ENCODE data around the gene HELQ.
A peak's percentile ranks its signal among the peaks of the same experiment; 100 is the strongest.
"Not testable (repeated sequence)": the region's sequence is repeated elsewhere in the genome, so short reads cannot be mapped to it uniquely, and the experiment has no call there.

The HELQ gene, protein sequence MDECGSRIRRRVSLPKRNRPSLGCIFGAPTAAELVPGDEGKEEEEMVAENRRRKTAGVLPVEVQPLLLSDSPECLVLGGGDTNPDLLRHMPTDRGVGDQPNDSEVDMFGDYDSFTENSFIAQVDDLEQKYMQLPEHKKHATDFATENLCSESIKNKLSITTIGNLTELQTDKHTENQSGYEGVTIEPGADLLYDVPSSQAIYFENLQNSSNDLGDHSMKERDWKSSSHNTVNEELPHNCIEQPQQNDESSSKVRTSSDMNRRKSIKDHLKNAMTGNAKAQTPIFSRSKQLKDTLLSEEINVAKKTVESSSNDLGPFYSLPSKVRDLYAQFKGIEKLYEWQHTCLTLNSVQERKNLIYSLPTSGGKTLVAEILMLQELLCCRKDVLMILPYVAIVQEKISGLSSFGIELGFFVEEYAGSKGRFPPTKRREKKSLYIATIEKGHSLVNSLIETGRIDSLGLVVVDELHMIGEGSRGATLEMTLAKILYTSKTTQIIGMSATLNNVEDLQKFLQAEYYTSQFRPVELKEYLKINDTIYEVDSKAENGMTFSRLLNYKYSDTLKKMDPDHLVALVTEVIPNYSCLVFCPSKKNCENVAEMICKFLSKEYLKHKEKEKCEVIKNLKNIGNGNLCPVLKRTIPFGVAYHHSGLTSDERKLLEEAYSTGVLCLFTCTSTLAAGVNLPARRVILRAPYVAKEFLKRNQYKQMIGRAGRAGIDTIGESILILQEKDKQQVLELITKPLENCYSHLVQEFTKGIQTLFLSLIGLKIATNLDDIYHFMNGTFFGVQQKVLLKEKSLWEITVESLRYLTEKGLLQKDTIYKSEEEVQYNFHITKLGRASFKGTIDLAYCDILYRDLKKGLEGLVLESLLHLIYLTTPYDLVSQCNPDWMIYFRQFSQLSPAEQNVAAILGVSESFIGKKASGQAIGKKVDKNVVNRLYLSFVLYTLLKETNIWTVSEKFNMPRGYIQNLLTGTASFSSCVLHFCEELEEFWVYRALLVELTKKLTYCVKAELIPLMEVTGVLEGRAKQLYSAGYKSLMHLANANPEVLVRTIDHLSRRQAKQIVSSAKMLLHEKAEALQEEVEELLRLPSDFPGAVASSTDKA

DNA sequence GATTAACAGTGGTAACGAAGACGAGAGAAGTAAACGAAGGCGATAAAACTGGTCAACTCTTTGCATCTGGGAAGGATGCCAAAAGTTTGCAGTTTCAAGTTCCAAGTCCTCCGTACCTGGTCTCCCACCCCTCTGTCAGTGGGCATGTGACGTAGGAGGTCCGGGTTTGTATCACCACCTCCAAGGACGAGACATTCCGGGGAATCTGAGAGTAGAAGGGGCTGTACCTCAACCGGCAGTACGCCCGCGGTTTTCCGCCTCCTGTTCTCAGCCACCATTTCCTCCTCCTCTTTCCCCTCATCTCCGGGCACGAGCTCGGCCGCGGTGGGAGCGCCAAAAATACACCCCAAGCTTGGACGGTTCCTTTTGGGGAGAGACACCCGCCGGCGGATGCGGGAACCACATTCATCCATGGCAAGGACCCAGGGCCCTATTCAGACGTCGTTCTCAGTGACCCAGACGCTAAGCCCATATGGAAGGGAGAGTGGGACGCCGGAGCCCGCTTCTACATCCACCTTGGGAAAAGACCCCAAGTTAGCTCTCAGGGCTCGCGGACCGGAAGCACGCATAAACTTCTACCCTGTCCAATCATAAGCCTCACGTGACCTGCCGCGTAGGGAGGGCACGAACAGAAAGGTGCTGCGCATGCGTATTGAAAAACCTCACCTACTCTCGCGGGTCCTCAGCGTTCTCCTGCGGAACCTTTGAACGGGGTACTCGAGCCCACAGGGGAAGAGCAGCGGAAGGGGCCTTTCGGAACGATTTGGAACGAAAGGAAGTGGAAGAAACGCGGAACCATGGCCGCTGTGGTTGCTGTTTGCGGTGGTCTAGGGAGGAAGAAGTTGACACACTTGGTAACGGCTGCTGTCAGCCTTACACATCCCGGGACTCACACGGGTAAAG is at the start of gene HELQ, which contains the start of gene MRPS18C:
TSS of gene HELQ (minus strand) at position 543 of the 903 bp plus-strand sequence. CDS start at position 413, 130 bp downstream.
TSS of gene MRPS18C (plus strand) at position 778 of the 903 bp plus-strand sequence. CDS start at position 798, 20 bp downstream.
- DNase-seq = peak; percentile 96

DNA sequence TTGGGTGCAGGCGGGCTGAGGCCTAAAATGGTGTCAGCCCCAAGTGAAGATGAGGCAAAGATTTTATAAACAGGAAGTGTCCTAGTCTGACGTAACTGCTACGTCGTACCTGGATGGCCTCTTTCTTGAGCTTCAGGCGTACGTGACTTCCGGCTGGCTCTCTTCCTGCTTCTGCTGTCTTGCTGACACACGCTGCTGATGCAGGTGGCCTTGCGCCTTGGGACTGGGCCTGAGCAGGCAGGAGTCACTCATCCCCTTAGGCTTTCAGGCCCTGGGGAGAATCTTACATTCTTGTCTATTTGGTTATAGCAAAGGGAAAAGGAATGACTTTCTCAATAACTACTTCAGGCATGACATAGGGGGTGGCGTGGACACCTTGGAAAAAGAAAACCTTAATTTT is 49.4 kb upstream of the HELQ start:
- DNase-seq = no peak

DNA sequence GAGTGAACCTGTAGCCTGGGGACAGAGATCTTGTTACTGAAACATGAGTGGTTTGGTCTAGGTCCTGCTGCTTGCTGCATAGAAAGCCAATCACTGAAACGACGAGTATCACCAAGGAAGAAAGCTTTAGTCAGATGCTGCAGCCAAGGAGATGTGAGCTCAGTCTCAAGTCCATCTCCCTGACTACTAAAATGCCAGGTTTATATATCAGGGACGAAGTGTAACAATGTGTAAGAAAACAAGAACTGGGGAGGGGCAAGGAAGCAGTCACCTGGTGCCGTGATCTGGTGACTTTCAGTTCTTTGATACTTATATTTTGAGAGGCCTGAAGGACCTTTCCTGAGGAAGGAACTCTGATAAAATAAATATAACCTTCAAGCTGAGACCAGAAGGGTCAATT is 48.9 kb upstream of the HELQ start:
- no peak for DNase-seq

DNA sequence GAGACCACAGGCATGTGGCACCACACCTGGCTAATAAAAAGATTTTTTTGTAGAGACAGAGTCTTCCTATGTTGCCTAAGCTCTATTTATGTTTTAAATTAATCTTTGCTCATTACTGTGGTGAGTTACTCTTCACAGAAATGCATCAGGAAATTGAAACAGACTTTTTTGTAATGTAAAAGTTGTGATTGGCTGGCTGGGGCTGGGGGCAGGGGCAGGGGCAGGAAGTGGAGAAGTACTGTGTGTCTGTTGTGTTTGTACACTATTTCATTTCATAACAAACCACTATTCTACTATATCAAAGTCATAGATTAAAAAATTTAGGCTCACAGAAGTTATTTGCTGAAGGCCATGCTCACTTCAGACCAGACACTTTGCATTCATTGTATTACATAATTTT is 48.4 kb upstream of the HELQ start:
- DNase-seq = no peak

DNA sequence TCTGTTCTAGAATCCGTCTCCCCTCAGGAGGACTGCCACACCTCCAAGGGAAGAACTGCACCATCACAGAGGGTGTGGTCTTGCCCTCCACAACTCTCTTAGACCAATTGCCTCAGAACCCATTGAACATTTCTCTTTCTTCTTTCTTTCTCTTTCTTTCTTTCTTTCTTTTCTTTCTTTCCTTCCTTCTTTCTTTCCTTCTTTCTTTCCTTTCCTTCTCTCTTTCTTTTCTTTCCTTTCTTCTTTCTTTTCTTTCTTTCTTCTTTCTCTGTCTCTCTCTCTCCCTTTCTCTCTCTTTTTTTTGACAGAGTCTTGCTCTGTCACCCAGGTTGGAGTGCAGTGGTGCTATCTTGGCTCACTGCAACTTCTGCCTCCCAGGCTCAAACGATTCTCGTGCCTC is 46.0 kb upstream of the HELQ start:
- DNase-seq = not testable (repeated sequence)

DNA sequence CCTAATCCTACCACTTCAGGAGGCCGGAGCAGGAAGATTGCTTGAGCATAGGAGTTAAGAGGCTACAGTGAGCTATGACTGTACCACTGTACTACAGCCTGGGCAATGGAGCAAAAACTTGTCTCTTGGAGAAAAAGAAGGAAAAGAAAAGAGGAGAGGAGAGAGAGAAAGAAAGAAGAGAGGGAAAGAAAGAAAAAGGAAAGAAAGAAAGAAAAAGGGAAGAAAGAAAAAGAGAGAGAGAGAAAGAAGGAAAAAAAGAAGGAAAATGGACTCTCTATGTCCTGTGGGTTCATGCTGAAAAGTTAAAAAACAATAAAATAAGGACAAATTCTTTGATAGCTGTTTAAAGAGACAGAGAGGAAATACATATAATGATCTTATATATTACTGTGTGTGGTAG is 42.6 kb upstream of the HELQ start:
- no peak for DNase-seq

DNA sequence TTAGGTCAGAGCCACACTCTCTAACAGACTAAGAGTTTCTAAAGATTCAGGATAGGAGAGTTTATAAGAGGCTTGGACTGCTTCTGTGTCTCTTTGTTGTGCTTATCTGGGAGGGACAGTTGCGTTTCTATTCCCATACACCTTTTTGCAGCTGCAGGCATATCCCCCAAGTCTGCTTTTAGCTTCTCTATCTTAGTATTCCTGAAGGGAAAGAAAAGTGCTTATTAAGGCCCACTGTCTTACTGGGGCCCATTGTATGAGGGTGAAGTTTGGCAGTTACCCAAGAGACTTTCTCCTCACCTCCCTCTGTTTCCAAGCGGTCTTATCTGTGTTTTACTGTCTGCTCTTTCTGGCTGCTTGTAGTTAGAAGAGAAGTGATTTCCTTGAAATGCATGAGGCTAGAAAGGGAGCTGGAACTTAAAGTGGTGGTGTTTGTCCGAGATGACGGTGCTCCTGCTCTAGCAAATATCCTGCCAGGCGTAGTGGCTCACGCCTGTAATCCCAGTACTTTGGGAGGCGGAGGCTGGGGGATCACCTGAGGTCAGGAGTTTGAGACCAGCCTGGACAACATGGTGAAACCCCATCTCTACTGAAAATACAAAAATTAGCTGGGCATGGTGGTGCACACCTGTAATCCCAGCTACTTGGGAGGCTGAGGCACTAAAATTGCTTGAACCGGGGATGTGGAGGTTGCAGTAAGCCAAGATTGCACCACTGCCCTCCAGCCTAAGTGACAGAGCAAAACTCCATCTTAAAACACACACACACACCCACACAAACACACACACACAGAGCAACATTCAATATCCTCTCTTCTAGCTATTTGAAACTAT is 40.7 kb upstream of the HELQ start:
- DNase-seq = not testable (repeated sequence)

DNA sequence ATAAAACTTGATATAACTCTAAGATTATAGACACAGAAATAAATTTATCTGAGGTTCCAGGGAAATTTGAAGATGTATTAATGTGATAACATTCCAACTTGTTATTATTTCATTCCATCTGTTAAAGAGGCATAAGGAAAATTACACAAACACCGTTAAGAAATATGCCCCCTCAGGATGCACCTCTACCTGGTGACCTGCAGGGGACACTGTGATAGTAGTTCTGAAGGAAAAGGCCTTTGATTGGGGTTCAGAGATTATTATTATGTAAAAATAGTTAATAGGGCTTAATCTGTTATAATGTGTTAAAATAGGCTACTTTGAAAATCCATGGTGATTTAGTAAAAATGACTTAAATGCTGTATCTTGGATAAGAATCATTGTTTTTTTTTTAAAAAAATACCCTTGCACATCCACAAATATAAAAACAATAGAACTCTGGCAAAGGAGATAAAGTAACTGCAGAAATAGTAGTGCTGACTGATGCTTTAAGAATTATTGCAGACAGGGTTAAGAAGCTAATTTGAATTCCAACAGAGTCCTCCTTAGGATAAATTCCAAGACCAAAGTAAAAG is 35.3 kb upstream of the HELQ start:
- DNase-seq = no peak

DNA sequence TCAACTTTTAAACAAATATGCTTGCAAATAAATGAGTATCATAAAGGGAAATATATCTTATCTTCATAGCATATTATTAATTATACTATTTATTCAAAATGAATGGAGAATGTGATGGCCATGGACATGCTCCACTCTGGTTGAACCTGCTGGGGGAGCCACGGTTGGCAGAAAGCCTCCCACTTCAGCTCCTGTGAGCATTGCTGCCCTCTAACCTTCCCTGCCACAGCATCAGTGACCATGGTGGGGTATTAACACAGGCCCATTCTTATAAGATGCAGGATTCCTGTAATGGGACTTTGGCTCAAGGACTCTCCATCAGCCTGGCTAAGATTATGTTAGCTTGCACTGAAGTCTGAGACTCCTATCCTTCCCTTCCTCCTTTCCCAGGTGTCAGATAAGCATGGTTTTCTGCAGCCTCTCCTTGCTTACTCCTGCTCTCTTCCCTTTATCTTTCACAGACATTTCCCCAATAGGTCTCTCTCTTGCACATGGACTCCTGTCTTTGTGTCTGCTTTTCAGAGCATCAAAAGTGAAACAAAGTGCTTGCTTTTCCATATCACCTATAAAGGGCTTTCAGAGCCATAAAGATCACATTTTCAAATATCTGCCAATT is 34.2 kb upstream of the HELQ start:
- no peak for DNase-seq

DNA sequence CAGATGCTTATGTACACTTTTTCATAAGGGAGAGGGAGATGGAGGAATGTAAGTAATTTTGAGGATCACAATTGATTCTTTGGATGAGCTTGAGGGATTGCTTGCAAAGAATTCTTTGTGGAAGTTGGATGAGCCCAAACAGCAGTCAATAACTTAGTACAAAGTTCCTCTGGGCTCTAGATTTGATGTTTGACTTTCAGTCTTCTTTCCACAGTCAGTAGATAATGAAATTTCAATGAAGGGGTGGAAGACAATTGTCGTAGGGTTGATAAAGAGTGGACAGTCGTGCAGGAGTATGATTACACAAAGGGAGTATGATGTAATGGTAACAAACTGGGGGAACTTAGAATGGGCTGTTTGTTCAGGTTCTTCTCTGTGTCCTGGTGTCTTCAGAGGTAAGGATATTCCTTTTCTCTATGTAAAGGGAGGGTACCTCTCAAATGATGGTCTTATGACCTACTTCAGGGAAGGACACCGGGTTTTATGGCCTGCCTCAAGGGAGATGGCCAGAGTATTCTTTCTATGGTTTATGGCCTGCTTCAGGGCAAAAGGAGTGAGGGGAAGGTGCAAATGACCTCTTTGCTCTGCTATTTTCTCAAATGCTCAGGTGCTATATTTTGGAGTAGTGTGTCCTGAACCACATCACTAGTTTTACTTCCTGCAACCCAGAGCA is 31.0 kb upstream of the HELQ start:
- DNase-seq = no peak

DNA sequence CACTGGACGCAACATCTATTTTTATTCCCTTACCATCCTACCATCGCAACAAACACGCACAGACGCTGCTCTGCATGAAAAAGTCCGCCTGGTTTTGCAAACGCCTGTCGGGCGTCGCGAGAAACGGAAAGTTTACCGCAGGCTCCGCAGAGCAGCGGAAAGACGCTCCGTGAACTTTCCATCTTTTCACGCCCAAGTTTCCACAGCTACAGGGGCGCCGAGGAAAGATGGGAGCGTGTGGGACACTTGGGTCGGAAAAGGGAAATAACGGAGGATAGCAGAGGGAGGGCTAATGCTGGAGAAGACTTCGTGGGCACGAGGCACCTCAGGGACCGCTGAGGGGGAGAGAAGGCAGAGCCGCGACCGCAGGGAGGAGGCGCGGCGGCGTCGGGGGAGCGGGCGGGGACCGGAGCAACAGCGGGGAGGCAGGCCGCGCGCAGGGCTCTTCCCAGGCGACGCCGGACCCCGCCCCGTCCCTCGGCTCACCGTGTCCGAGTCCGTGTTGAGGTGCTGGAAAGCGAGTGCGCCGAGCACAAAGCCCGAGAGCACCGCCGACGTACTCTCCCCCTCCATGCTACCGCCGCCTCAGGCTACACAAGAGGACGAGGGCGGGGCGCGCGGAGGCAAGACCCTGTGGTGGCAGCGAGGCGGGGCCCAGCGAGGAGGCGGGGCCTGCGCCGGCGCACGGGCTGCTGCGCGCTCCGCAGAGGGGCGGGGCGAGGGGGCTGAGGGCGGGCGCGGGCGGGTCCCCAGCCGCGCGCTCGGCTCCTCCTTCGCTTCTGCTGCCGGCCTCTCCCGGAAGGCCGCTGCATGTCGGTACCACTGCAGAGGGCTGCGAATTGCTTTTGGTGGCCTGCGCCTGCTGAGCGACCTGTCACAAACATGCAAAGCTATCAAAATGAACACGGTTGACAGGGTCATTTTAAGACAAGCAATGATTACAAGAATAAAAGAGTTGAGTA is 29.2 kb upstream of the HELQ start, which contains the start of gene ABRAXAS1:
TSS of gene ABRAXAS1 (minus strand) at position 601 of the 962 bp plus-strand sequence. CDS start at position 573, 28 bp downstream.
- DNase-seq = peak; percentile 92

DNA sequence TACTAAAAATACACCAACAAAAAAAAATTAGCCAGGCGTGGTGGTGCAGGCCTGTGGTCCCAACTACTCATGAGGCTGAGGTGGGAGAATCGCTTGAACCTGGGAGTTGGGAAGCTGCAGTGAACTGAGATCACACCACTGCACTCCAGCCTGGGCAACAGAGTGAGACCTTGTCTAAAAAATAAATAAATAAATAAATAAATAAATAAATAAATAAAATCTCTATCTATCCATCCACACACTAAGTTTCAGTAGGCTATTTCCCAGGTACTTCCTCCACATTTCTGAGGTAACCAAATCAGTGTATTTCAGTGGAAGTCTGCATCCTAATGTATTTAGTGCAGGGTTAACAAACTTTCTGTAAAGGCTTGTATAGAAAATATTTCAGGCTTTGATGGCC is 18.3 kb upstream of the HELQ start:
- no peak for DNase-seq

DNA sequence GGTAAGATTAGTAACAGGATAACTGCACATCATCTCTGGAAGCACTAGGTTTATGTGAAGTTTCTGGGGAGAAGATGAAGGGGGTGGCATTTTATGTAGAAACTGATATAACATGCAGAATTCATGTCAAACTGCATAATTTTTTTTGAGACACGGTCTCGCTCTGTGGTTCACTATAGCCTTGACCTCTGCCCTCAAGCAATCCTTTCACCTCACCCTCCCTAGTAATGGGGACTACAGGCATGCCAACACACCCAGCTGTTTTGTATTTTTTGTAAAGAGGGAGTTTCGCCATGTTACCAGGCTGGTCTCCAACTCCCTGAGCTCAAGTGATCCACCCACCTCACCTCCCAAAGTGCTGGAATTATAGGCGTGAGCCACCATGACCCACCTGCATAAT is 17.8 kb upstream of the HELQ start:
- no peak for DNase-seq

DNA sequence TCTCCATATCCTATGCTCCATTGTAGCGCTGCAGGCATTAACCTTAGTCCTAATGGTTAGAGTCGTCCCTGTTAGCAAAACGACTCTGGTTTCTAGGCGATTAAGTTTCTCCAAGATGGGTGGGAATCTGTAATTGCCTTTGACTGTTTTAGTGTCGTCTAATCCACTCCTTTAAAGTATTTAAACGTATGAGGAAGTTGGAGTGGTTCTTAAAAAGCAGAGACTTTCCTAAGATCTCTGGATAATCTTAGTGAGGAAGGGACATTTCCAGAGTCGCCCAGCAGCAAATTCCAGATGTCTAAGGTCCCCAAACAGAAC is 520 bp upstream of the HELQ start:
- DNase-seq = no peak

DNA sequence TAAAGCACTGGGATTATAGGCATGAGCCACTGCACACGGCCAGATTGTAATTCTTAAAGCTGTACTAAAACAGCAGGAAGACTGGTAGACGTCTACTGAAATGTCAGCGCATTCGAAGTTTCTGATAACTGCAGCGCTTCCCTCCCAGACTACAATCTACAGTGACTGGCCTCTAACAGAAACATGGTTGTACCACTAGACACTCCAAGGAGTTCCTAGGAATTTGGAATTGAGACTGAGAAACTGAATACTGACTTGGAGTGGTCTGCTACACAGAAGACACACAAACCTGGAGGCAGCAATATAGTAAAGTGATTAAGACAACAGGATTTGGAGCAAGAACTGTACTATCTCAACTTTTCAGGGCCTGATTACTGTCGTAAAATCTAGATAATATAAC is 937 bp downstream of the HELQ start:
- DNase-seq = no peak

DNA sequence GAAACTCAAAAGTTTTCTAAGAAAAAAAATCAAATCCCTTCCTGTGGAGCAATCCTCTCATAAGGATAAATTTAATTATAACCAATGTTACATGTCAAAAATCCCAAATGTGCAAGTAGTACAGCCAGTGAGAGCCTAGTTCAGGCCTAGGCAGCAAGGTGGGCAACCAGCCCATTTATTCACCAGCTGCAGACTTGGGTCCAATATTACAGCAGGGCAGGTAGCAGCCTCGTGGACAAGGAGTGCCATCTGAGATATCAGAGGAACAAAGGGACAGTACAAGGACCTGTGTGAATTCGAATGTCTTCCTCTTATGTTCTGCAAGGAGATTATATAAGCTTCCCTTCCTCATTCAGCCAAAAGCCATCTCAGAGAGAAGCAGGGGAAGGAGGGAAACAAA is 6.6 kb downstream of the HELQ start:
- no peak for DNase-seq

DNA sequence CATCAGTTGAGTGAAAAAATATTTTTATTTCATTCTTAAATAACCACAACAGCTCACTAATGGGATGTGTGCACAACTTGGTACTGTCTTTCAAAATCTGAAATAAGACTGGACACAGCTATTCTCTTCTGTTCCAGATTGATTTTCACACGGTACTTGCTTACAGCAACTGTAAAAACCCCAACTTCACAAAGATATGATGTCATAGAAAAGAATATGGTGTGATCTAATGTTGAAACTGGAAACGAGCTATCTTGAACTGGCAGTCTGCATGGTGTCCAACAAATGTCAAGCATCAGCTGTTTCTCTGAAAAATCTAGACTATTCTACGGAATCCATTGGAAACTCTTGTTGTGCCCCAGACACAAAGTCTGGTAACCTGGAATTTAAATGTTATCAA is 14.7 kb downstream of the HELQ start:
- no peak for DNase-seq

DNA sequence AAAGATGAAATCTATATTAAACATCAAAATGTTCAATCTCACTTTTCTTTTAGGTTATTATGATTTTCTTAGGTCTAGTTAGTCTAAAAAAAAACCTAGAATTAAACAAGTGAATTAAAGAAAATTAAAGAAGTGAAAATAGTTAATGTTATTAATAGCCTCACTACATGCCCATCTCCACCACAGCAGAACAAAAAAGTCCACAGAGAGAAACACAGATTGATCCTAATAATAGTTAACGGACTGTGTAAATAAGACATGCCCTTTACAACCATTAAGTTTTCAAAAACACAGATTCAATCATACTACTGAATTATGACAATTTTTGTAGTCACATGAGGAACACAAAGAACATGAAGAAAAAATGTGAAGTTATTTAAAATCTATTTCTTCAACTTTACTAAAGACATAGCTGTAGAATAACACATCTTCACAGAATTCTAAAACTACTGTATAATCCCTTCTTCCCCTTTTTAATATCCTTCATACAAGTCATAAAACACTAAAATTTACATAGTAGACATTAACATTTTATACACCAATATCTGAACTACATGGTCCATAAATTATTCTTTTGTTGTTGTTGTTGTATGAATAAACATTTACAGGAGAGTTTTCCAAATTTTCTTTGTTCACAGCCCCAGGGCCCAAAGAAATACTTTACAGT is 15.3 kb downstream of the HELQ start:
- no peak for DNase-seq
